MCF 10A (cell line): ENCODE data around the gene CLCN4. TPM values are rescaled to one million over a fixed set of nuclear protein-coding genes. Genes with fewer than 3 reads are reported as not detected.

Source experiments
- BruUV-seq: library from RNA; stranded (reverse); fragments of 400-500 nt; replicated peaks from 2 replicates; lab custom pipeline; 2021; lab: Mats Ljungman, UMichigan
- CTCF ChIA-PET: fragments of 300-600 bp; sonication (Branson Sonifier 250); formaldehyde crosslinking; extraction: SDS; loops from one replicate; lab custom pipeline; 2021; ENCODE audit warnings: antibody characterized with exemption, inconsistent platforms; lab: Yijun Ruan, JAX
- POLR2A ChIA-PET: fragments of 300-600, 350-650 bp; sonication (Branson Sonifier 250); formaldehyde crosslinking; extraction: SDS; loops from one replicate; lab custom pipeline; 2020; ENCODE audit warnings: antibody characterized with exemption, inconsistent platforms; lab: Yijun Ruan, JAX
- DNase-seq: peaks from one replicate; pipeline ENCODE4 v3.0.0-alpha.2; 2018; ENCODE audit not compliant: unreplicated experiment
- H3K27ac Mint-ChIP-seq: one replicate; pipeline ENCODE4 v1.8.0; 2022; ENCODE audit warnings: mild to moderate bottlenecking, low read depth, mixed read lengths; ENCODE audit not compliant: unreplicated experiment
- H3K27me3 Mint-ChIP-seq: one replicate; pipeline ENCODE4 v1.8.0; 2022; ENCODE audit warnings: mixed read lengths; ENCODE audit not compliant: insufficient read depth, unreplicated experiment
- H3K36me3 Mint-ChIP-seq: one replicate; pipeline ENCODE4 v1.8.0; 2022; ENCODE audit warnings: mild to moderate bottlenecking, moderate library complexity, mixed read lengths; ENCODE audit not compliant: insufficient read depth, unreplicated experiment
- H3K4me1 Mint-ChIP-seq: one replicate; pipeline ENCODE4 v1.8.0; 2022; ENCODE audit warnings: mixed read lengths; ENCODE audit not compliant: insufficient read depth, unreplicated experiment
- H3K4me3 Mint-ChIP-seq: one replicate; pipeline ENCODE4 v1.8.0; 2022; ENCODE audit warnings: mild to moderate bottlenecking, moderate library complexity, mixed read lengths; ENCODE audit not compliant: unreplicated experiment
- H3K9me3 Mint-ChIP-seq: one replicate; pipeline ENCODE4 v1.8.0; 2022; ENCODE audit warnings: mixed read lengths; ENCODE audit not compliant: unreplicated experiment
- intact Hi-C: fragments of 100-400 bp; cut with micrococcal nuclease; formaldehyde crosslinking; loops from 2 replicates; pipeline ENCODE4 v1.14.1; 2022
- total RNA-seq: library from RNA; stranded (reverse); gene quantifications from 2 replicates; pipeline ENCODE4 v1.2.3, GENCODE V29; 2022
- TF ChIP-seq, protein P1 (sequence below): fragments of 200-600 bp; IDR thresholded peaks from one replicate; pipeline ENCODE4 v1.8.0; 2022; ENCODE audit warnings: antibody characterized with exemption, mild to moderate bottlenecking; ENCODE audit not compliant: unreplicated experiment

The CLCN4 gene
- total RNA-seq, 1 experiment from 2014 or later, result 7.3 TPM

GRCh38 chrX:10173331-10173900 lies 16.6 kb downstream of the CLCN4 start:
- TF ChIP-seq, protein P1, sequence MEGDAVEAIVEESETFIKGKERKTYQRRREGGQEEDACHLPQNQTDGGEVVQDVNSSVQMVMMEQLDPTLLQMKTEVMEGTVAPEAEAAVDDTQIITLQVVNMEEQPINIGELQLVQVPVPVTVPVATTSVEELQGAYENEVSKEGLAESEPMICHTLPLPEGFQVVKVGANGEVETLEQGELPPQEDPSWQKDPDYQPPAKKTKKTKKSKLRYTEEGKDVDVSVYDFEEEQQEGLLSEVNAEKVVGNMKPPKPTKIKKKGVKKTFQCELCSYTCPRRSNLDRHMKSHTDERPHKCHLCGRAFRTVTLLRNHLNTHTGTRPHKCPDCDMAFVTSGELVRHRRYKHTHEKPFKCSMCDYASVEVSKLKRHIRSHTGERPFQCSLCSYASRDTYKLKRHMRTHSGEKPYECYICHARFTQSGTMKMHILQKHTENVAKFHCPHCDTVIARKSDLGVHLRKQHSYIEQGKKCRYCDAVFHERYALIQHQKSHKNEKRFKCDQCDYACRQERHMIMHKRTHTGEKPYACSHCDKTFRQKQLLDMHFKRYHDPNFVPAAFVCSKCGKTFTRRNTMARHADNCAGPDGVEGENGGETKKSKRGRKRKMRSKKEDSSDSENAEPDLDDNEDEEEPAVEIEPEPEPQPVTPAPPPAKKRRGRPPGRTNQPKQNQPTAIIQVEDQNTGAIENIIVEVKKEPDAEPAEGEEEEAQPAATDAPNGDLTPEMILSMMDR, result no peak
- peak; percentile 97 for DNase-seq
- no TSS peak for BruUV-seq
- peaks cover 32% of the 10 kb centered on the region for H3K4me1 Mint-ChIP-seq
- H3K4me3 Mint-ChIP-seq, result peak overlapping the region; percentile 61
- intact Hi-C loops, result loop anchor here (5.0 kb wide), 1 partner anchor 186 kb away; no protein-coding TSS in a partner anchor
- no peaks in the 10 kb centered on the region for H3K9me3 Mint-ChIP-seq
- peaks cover 24% of the 10 kb centered on the region for H3K27me3 Mint-ChIP-seq
- peaks cover 6% of the 10 kb centered on the region for H3K36me3 Mint-ChIP-seq
- H3K27ac Mint-ChIP-seq, result peak overlapping the region; percentile 20
- CTCF ChIA-PET, result interaction anchor here (9.4 kb wide), 1 partner anchor 16 kb away, joined by 84 read pairs; no protein-coding TSS in a partner anchor
- POLR2A ChIA-PET, result interaction anchor here (0.7 to 2.7 kb wide), 5 partner anchors 17 to 445 kb away, joined by 3 to 12 read pairs (median 3); partner anchors contain the start of gene CLCN4

- Mint-ChIP-seq H3K27me3 (peaks cover 26% of the 10 kb centered on the region), H3K4me3 (peak overlapping the region; percentile 61), H3K9me3 (no peaks in the 10 kb centered on the region), H3K4me1 (peaks cover 32% of the 10 kb centered on the region), H3K36me3 (peaks cover 6% of the 10 kb centered on the region), H3K27ac (no peak overlapping the region)
- TF ChIP-seq, protein P1, result no peak
- BruUV-seq, result no TSS peak
- intact Hi-C loops, result loop anchor here (5.0 kb wide), 1 partner anchor 187 kb away; no protein-coding TSS in a partner anchor
- ChIA-PET CTCF (interaction anchor here (0.7 to 9.4 kb wide), 3 partner anchors 16 to 1491 kb away, joined by 3 to 84 read pairs (median 4); no protein-coding TSS in a partner anchor), POLR2A (interaction anchor here (0.7 to 2.7 kb wide), 4 partner anchors 17 to 444 kb away, joined by 3 to 12 read pairs (median 3); partner anchors contain the start of gene CLCN4)
- no peak for DNase-seq
Observed at GRCh38 chrX:10174051-10174450, 17.3 kb downstream of the CLCN4 start.

DNA sequence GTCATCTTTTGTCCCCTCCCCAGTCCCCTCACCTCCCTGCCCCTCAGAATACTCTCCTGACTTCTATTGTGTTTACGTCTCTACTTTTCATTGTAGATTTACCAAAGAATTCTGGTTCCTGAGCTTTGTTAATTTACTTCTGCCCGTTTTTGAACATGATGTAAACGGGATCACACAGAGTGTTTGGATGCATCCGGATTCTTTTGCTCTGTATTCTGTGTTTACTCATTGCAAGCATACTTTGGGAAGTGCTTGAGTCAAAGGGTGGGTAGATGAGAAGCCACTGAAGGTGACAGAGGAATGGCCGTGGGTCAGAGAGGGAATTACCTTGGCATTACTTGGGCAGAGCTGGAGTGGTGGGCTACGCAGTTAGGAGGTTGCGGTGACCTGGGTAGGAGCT lies 18.0 kb downstream of the CLCN4 start:
- ChIA-PET POLR2A (interaction anchor here (0.6 to 2.7 kb wide), 2 partner anchors 18 to 103 kb away, joined by 3 to 12 read pairs; partner anchors contain the start of gene CLCN4), CTCF (interaction anchor here (1.4 to 9.4 kb wide), 2 partner anchors 15 to 548 kb away, joined by 4 to 84 read pairs; no protein-coding TSS in a partner anchor)
- no peak for DNase-seq
- peaks cover 6% of the 10 kb centered on the region for H3K36me3 Mint-ChIP-seq
- TF ChIP-seq, protein P1, result no peak
- intact Hi-C loops, result loop anchor here (5.0 kb wide), 1 partner anchor 188 kb away; no protein-coding TSS in a partner anchor
- H3K27ac Mint-ChIP-seq, result no peak overlapping the region
- H3K9me3 Mint-ChIP-seq, result no peaks in the 10 kb centered on the region
- H3K27me3 Mint-ChIP-seq, result peaks cover 33% of the 10 kb centered on the region
- BruUV-seq, result no TSS peak
- peaks cover 32% of the 10 kb centered on the region for H3K4me1 Mint-ChIP-seq
- no peak overlapping the region for H3K4me3 Mint-ChIP-seq

DNA sequence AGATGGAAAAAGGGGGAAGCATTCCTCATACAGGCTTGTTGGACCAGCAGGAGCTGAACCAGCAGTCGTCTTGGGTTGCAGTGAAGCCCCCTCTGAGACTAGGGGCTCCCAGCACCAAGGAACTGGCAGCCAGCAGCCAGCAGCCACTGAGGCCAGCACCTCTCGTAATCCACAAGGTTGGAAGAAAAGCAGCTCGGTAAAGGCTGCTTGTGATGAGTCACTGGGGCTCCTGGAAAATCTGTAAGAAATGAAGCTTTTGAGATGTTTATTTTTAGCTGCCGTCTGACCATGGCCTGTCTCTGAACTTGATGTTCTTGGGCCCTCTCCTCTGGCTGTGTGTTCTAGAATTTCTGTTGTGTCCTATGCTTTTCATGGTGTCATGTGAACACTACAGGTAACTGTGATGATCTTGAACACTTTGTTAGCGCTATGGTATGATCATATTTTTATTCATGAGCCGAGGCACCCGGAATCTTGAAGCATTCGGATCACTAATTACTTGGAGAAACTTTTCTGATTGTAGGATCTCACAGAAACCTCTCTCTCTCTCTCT lies 18.6 kb downstream of the CLCN4 start:
- BruUV-seq, result no TSS peak
- POLR2A ChIA-PET, result interaction anchor here (0.6 to 2.7 kb wide), 2 partner anchors 19 to 103 kb away, joined by 3 to 12 read pairs; partner anchors contain the start of gene CLCN4
- intact Hi-C loops, result no loop called here
- Mint-ChIP-seq H3K4me3 (no peak overlapping the region), H3K27ac (no peak overlapping the region), H3K4me1 (peaks cover 32% of the 10 kb centered on the region), H3K27me3 (peaks cover 36% of the 10 kb centered on the region), H3K36me3 (peaks cover 6% of the 10 kb centered on the region), H3K9me3 (no peaks in the 10 kb centered on the region)
- peak; percentile 47 for DNase-seq
- CTCF ChIA-PET, result interaction anchor here (1.0 to 9.4 kb wide), 4 partner anchors 8 to 548 kb away, joined by 3 to 84 read pairs (median 4); no protein-coding TSS in a partner anchor
- TF ChIP-seq, protein P1, result no peak
